Gastroesophageal sphincter (tissue), 3 donors: ENCODE data around the gene IRF5.

Source experiments
- EP300 ChIP-seq: sonication (generic); formaldehyde crosslinking; IDR thresholded peaks from one replicate; pipeline ENCODE4 v1.6.1; 2017; ENCODE audit warnings: antibody characterized with exemption, mild to moderate bottlenecking
- POLR2A ChIP-seq, 2 donors: fragments of 450-650 bp; IDR thresholded peaks; one replicate each; pipeline ENCODE4 v1.6.1; 2017; ENCODE audit warnings: antibody characterized with exemption in 2 of 2, mild to moderate bottlenecking in 2 of 2, moderate library complexity in 1 of 2
- TF ChIP-seq, protein P1 (sequence below), 4 experiments: fragments of 200-600 bp in 2 of 4; fragments of 450-650 bp in 2 of 4; sonication (generic) in 1 of 4; IDR thresholded peaks; one replicate each; pipeline ENCODE4 v1.5.1; 2017 to 2019; ENCODE audit warnings: antibody characterized with exemption in 4 of 4, mild to moderate bottlenecking in 2 of 4, moderate library complexity in 2 of 4

DNA sequence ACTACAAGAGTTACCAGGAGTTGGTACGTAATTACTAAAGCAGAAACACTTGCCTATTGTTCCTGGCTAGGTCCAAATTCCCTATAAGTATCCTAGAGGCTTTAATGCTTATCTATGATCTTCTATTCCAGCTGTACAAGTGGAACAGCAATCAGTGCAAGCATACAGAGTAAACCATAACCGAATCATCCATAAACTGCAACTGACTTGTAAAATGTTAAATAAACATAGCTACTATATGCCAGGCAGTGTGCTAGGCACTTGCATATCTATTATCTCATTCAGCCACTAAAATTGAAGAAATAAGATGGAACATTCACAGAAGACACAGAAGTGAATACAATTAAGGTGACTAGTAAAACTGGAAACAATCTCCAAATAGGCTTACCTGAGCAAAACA, 55.7 kb downstream of the IRF5 start:
- TF ChIP-seq POLR2A (IDR thresholded peaks at IDR 0.05) (no peak), EP300 (no peak)
- TF ChIP-seq, protein P1, sequence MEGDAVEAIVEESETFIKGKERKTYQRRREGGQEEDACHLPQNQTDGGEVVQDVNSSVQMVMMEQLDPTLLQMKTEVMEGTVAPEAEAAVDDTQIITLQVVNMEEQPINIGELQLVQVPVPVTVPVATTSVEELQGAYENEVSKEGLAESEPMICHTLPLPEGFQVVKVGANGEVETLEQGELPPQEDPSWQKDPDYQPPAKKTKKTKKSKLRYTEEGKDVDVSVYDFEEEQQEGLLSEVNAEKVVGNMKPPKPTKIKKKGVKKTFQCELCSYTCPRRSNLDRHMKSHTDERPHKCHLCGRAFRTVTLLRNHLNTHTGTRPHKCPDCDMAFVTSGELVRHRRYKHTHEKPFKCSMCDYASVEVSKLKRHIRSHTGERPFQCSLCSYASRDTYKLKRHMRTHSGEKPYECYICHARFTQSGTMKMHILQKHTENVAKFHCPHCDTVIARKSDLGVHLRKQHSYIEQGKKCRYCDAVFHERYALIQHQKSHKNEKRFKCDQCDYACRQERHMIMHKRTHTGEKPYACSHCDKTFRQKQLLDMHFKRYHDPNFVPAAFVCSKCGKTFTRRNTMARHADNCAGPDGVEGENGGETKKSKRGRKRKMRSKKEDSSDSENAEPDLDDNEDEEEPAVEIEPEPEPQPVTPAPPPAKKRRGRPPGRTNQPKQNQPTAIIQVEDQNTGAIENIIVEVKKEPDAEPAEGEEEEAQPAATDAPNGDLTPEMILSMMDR (IDR thresholded peaks at IDR 0.05): no peak
